Naive thymus-derived CD4-positive, alpha-beta T cell (primary cell): Measurements from ENCODE around the gene RNF166. TPM values are rescaled to one million over a fixed set of nuclear protein-coding genes. Genes with fewer than 3 reads are reported as not detected.

Source experiments
- ATAC-seq: fragments of 150-1000 bp; cut with Tn5 transposase; 2 replicates; pipeline ENCODE4 v1.10.0; 2021; ENCODE audit warnings: mild to moderate bottlenecking, moderate library complexity
- CTCF ChIA-PET: fragments of 350-600 bp; sonication (Branson Sonifier 250); formaldehyde crosslinking; loops from one replicate; lab custom pipeline; 2021; ENCODE audit warnings: antibody characterized with exemption; lab: Charles Lee
- POLR2A ChIA-PET: fragments of 350-600 bp; sonication (Branson Sonifier 250); formaldehyde crosslinking; loops from one replicate; lab custom pipeline; 2021; ENCODE audit warnings: antibody characterized with exemption, inconsistent platforms; lab: Charles Lee
- DNase-seq, 9 donors: peaks; one replicate each; pipeline versions ENCODE4 v3.0.0 to v3.0.0-alpha.2; 2020 to 2022; ENCODE audit warnings: mixed read lengths in 1 of 9
- H3K27ac ChIP-seq: one replicate; pipeline ENCODE4 v1.7.0; 2013; ENCODE audit warnings: mild to moderate bottlenecking, low read depth, low read length, moderate library complexity
- H3K27me3 ChIP-seq, 2 donors: one replicate each; pipeline ENCODE4 v1.7.0; 2013; ENCODE audit warnings: low read length in 2 of 2, mild to moderate bottlenecking in 2 of 2, moderate library complexity in 2 of 2; ENCODE audit not compliant: control insufficient read depth in 2 of 2, insufficient read depth in 2 of 2
- H3K36me3 ChIP-seq, 3 experiments: 1 replicate in 2 of 3; 2 replicates in 1 of 3; pipeline ENCODE4 v1.7.0; 2013; ENCODE audit warnings: low read length in 3 of 3, mild to moderate bottlenecking in 3 of 3, moderate library complexity in 1 of 3; ENCODE audit not compliant: insufficient read depth in 3 of 3, control insufficient read depth in 2 of 3
- H3K4me1 ChIP-seq, 2 donors: one replicate each; pipeline ENCODE4 v1.7.0; 2013; ENCODE audit warnings: low read length in 2 of 2, mild to moderate bottlenecking in 2 of 2, moderate library complexity in 1 of 2; ENCODE audit not compliant: control insufficient read depth in 2 of 2, insufficient read depth in 2 of 2
- H3K4me3 ChIP-seq: 2 replicates; pipeline ENCODE4 v1.7.0; 2013; ENCODE audit warnings: mild to moderate bottlenecking, low read length
- H3K9me3 ChIP-seq, 3 experiments: 1 replicate in 2 of 3; 2 replicates in 1 of 3; pipeline ENCODE4 v1.7.0; 2013; ENCODE audit warnings: low read length in 3 of 3; ENCODE audit not compliant: control insufficient read depth in 2 of 3
- H3K27ac Mint-ChIP-seq, 9 donors: one replicate each; pipeline ENCODE4 v1.8.0; 2020 to 2022; ENCODE audit warnings: mixed read lengths in 9 of 9, mild to moderate bottlenecking in 8 of 9, moderate library complexity in 5 of 9, inconsistent platforms in 2 of 9
- H3K27me3 Mint-ChIP-seq, 5 donors: one replicate each; pipeline ENCODE4 v1.8.0; 2021 to 2022; ENCODE audit warnings: mixed read lengths in 5 of 5, mild to moderate bottlenecking in 1 of 5
- H3K36me3 Mint-ChIP-seq, 5 donors: one replicate each; pipeline ENCODE4 v1.8.0; 2020 to 2022; ENCODE audit warnings: mixed read lengths in 5 of 5, mild to moderate bottlenecking in 3 of 5, inconsistent platforms in 1 of 5
- H3K4me1 Mint-ChIP-seq, 7 donors: one replicate each; pipeline ENCODE4 v1.8.0; 2020 to 2022; ENCODE audit warnings: mixed read lengths in 7 of 7, mild to moderate bottlenecking in 3 of 7, inconsistent platforms in 1 of 7
- H3K4me3 Mint-ChIP-seq, 10 donors: one replicate each; pipeline ENCODE4 v1.8.0; 2020 to 2022; ENCODE audit warnings: mild to moderate bottlenecking in 10 of 10, mixed read lengths in 10 of 10, moderate library complexity in 6 of 10, inconsistent platforms in 2 of 10
- H3K9me3 Mint-ChIP-seq, 11 donors: one replicate each; pipeline ENCODE4 v1.8.0; 2020 to 2022; ENCODE audit warnings: mixed read lengths in 11 of 11, mild to moderate bottlenecking in 4 of 11, inconsistent platforms in 1 of 11, moderate library complexity in 1 of 11
- intact Hi-C, 2 donors: fragments of 100-400 bp; cut with micrococcal nuclease; formaldehyde crosslinking; loops; one replicate each; pipeline ENCODE4 v1.15.1; 2023
- polyA plus RNA-seq, 2 donors: library from polyadenylated mRNA; unstranded; fragments of 300-500 nt; fragmentation: Illumina TruSeq; gene quantifications; one replicate each; pipeline ENCODE4 v1.2.3, GENCODE V29; 2021
- total RNA-seq, 6 experiments: library from RNA in 5 of 6; stranded (reverse) in 5 of 6; gene quantifications; 1 replicate in 5 of 6; 2 replicates in 1 of 6; pipeline ENCODE4 v1.2.3 and lab custom pipeline; 2021 to 2026

The RNF166 gene
- total and polyA plus RNA-seq, 7 experiments from 2014 or later = 67.7 to 324 (median 100) TPM

GRCh38 chr16:88685156-88686061 is 20.8 kb downstream of the RNF166 start:
- POLR2A ChIA-PET = interaction anchor here (0.6 to 10.2 kb wide), 10 partner anchors 11 to 61 kb away, joined by 3 to 134 read pairs (median 4); partner anchors contain the start of genes CTU2, MVD and RNF166
- peak; percentile 40 for ATAC-seq
- H3K4me1 Mint-ChIP-seq = peaks cover 22 to 73% (median 54%) of the 10 kb centered on the region in 7 donors

GRCh38 chr16:88684569-88685155 is 21.5 kb downstream of the RNF166 start:
- Histone ChIP-seq H3K27me3 (no peaks in the 10 kb centered on the region), H3K4me1 (peaks cover 23 to 48% of the 10 kb centered on the region in 2 donors), H3K4me3 (peak overlapping the region; percentile 85), H3K27ac (peak overlapping the region; percentile 77), H3K9me3 (no peaks in the 10 kb centered on the region), H3K36me3 (peaks cover 0 to 12% (median 6%) of the 10 kb centered on the region in 3 experiments)
- ChIA-PET CTCF (interaction anchor here (1.1 to 3.7 kb wide), 5 partner anchors 12 to 35 kb away, joined by 3 to 17 read pairs (median 5); no protein-coding TSS in a partner anchor), POLR2A (interaction anchor here (0.8 to 10.2 kb wide), 9 partner anchors 11 to 61 kb away, joined by 3 to 134 read pairs (median 4); partner anchors contain the start of genes CTU2, MVD and RNF166)
- intact Hi-C loops = loop anchor here (1.0 to 10.0 kb wide), 5 partner anchors 50 to 230 kb away; partner anchors contain the start of genes CDT1 (in 1 of the 2), PIEZO1 (in 1 of the 2), ZC3H18 (in 1 of the 2) and ZFPM1 (in 1 of the 2)
- H3K4me1 Mint-ChIP-seq = peaks cover 22 to 67% (median 48%) of the 10 kb centered on the region in 7 donors
- ATAC-seq (no peak), DNase-seq (no peak)
- H3K4me3 Mint-ChIP-seq = peak overlapping the region; percentile 72 to 87 (median 81)
- peak overlapping the region in 7 of 9 donors; percentile 47 to 86 (median 67) for H3K27ac Mint-ChIP-seq
- peaks cover 0 to 14% (median 0%) of the 10 kb centered on the region in 5 donors for H3K36me3 Mint-ChIP-seq
- H3K9me3 Mint-ChIP-seq = peaks cover 0 to 4% (median 0%) of the 10 kb centered on the region in 11 donors
- no peaks in the 10 kb centered on the region for H3K27me3 Mint-ChIP-seq

More at GRCh38 chr16:88685156-88686061, 20.8 kb downstream of the RNF166 start:
- Histone ChIP-seq H3K4me1 (peaks cover 23 to 48% of the 10 kb centered on the region in 2 donors), H3K27ac (peak overlapping the region; percentile 77), H3K4me3 (peak overlapping the region; percentile 85), H3K36me3 (peaks cover 0 to 7% (median 6%) of the 10 kb centered on the region in 3 experiments), H3K27me3 (no peaks in the 10 kb centered on the region), H3K9me3 (no peaks in the 10 kb centered on the region)
- intact Hi-C loops = loop anchor here (1.0 to 10.0 kb wide), 9 partner anchors 16 to 233 kb away; partner anchors contain the start of genes CYBA (in 2 of the 2), MVD (in 2 of the 2), ZFPM1 (in 2 of the 2) and CDT1 (in 1 of the 2)
- Mint-ChIP-seq H3K27me3 (no peaks in the 10 kb centered on the region), H3K9me3 (peaks cover 0 to 4% (median 0%) of the 10 kb centered on the region in 11 donors), H3K4me3 (peak overlapping the region; percentile 72 to 87 (median 81)), H3K36me3 (peaks cover 0 to 11% (median 0%) of the 10 kb centered on the region in 5 donors), H3K27ac (peak overlapping the region in 7 of 9 donors; percentile 41 to 81 (median 64))
- CTCF ChIA-PET = interaction anchor here (1.1 to 3.7 kb wide), 5 partner anchors 11 to 35 kb away, joined by 3 to 17 read pairs (median 5); no protein-coding TSS in a partner anchor
- peak in 6 of 9 donors; percentile 47 to 56 (median 52) for DNase-seq

DNA sequence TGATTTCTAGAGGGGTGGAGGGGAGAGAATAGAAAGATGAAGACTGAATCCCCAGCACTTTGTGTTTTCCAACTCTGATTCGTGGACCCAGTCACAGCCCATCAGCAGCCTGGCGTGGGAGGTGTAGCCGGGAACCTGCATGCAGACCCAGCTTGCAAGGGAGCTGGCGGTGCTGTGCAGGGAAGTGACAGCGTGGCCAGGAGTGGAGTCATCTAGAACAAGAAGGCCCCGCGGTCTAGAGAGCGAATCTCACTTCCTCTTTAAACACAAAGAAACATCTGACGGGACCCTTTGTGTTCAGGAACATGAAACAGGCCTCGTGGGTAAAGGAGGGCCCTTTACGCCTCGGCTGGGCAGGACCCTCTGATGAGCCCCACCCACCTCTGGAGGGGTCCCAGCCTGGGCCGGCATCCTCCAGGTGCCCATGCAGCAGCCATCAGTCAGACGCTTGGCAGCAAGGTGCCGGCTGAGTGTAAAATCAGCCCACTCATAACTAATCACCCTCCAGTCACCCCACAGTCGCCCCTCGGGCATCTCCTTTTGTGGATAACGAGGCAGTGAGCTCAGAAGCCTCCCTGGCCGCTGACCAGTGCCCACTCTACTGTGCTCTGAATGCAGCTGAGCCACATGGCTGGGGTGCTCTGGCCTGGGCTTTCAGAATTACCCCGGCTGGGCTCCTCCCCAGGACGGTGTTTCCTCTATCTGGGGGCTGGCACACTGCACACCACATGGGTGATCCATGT is 24.3 kb downstream of the RNF166 start:
- peaks cover 0 to 14% (median 0%) of the 10 kb centered on the region in 5 donors for H3K36me3 Mint-ChIP-seq
- H3K4me3 Mint-ChIP-seq = peak overlapping the region; percentile 66 to 86 (median 82)
- peak overlapping the region; percentile 87 to 95 (median 94) for H3K27ac Mint-ChIP-seq
- H3K9me3 ChIP-seq = no peaks in the 10 kb centered on the region
- ChIA-PET POLR2A (interaction anchor here (0.5 to 4.1 kb wide), 11 partner anchors 10 to 219 kb away, joined by 3 to 47 read pairs (median 3); partner anchors contain the start of genes CTU2, RNF166 and ZC3H18), CTCF (interaction anchor here (1.0 kb wide), 1 partner anchor 20 kb away, joined by 3 read pairs; no protein-coding TSS in a partner anchor)
- DNase-seq (peak in 7 of 9 donors; percentile 51 to 69 (median 62)), ATAC-seq (peak; percentile 63)
- H3K4me3 ChIP-seq = peak overlapping the region; percentile 35
- peak overlapping the region; percentile 67 for H3K27ac ChIP-seq
- peaks cover 22 to 47% (median 32%) of the 10 kb centered on the region in 7 donors for H3K4me1 Mint-ChIP-seq
- peaks cover 0 to 40% (median 13%) of the 10 kb centered on the region in 3 experiments for H3K36me3 ChIP-seq
- H3K27me3 Mint-ChIP-seq = no peaks in the 10 kb centered on the region
- peaks cover 23 to 41% of the 10 kb centered on the region in 2 donors for H3K4me1 ChIP-seq
- no peaks in the 10 kb centered on the region for H3K27me3 ChIP-seq
- intact Hi-C loops = loop anchor here (1.0 to 10.0 kb wide), 4 partner anchors 19 to 227 kb away; partner anchors contain the start of genes MVD (in 2 of the 2), CYBA (in 1 of the 2) and ZFPM1 (in 1 of the 2)
- no peaks in the 10 kb centered on the region for H3K9me3 Mint-ChIP-seq

DNA sequence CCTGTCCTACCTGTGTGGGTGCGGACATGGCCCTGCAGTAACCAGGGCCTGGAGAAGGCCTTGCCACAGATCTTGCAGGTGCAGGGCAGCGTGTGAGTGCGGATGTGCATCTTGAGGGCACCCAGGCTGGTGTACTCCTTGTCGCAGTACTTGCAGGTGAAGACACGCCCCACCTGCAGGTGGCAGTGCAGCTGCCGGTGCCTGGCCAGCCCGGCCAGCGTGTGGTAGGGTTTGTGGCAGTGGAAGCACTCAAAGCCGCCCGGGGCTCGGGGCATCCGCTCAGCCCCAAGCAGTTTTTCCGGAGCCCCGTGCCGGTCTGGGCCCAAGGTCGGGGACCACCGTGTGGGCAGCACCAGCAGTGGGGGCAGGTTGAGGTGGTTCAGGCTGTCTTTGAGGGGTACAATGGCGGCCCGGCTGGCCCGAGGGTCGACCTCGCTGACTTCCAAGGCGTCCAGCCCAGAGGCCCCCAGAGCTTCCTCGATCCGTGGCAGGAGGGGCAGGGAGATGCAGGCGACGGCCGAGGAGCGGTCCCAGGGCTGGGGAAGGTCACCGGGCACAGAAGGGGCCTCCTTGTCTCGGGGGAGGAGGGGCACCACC is 25.0 kb downstream of the RNF166 start:
- Mint-ChIP-seq H3K27ac (peak overlapping the region; percentile 87 to 95 (median 94)), H3K27me3 (no peaks in the 10 kb centered on the region), H3K4me1 (peaks cover 22 to 47% (median 32%) of the 10 kb centered on the region in 7 donors), H3K36me3 (peaks cover 0 to 14% (median 0%) of the 10 kb centered on the region in 5 donors), H3K4me3 (peak overlapping the region; percentile 66 to 86 (median 82)), H3K9me3 (no peaks in the 10 kb centered on the region)
- no peaks in the 10 kb centered on the region for H3K27me3 ChIP-seq
- peak; percentile 44 for ATAC-seq
- intact Hi-C loops = loop anchor here (1.0 to 10.0 kb wide), 4 partner anchors 18 to 226 kb away; partner anchors contain the start of genes CYBA (in 1 of the 2), MVD (in 1 of the 2) and ZFPM1 (in 1 of the 2)
- H3K4me1 ChIP-seq = peaks cover 23 to 38% of the 10 kb centered on the region in 2 donors
- POLR2A ChIA-PET = interaction anchor here (0.7 to 4.1 kb wide), 9 partner anchors 9 to 31 kb away, joined by 3 to 47 read pairs (median 4); partner anchors contain the start of genes CTU2 and RNF166
- DNase-seq = peak in 4 of 9 donors; percentile 41 to 58 (median 52)
- H3K4me3 ChIP-seq = peak overlapping the region; percentile 35
- CTCF ChIA-PET = interaction anchor here (0.5 to 1.0 kb wide), 3 partner anchors 15 to 559 kb away, joined by 3 to 4 read pairs (median 3); no protein-coding TSS in a partner anchor
- H3K9me3 ChIP-seq = no peaks in the 10 kb centered on the region
- H3K36me3 ChIP-seq = peaks cover 0 to 47% (median 13%) of the 10 kb centered on the region in 3 experiments
- peak overlapping the region; percentile 67 for H3K27ac ChIP-seq
